DND-41 (cell line): ENCODE measurements around the gene GPER1.
"Not testable (repeated sequence)": the region's sequence is repeated elsewhere in the genome, so short reads cannot be mapped to it uniquely, and the experiment has no call there.

ENCODE experiments used
- CTCF ChIP-seq: IDR thresholded peaks from 2 replicates; pipeline ENCODE4 v1.5.1; 2012; ENCODE audit warnings: borderline replicate concordance, low read length, moderate library complexity, mild to moderate bottlenecking; ENCODE audit not compliant: poor library complexity, severe bottlenecking; ENCODE audit errors: extremely low read depth
- EZH2 ChIP-seq: IDR thresholded peaks from 3 replicates; pipeline ENCODE4 v1.6.1; 2012; ENCODE audit warnings: borderline replicate concordance, low read depth, mild to moderate bottlenecking, moderate library complexity, low read length, inconsistent platforms; ENCODE audit not compliant: severe bottlenecking

GRCh38 chr7:1115171-1116045 is 27.5 kb downstream of the GPER1 start:
- not testable (repeated sequence) for TF ChIP-seq CTCF, EZH2
